Upper lobe of left lung (tissue), 6 donors: Measurements from ENCODE around the gene RAP1GAP. TPM values are rescaled to one million over a fixed set of nuclear protein-coding genes. Genes with fewer than 3 reads are reported as not detected.

Experiments used
- ATAC-seq, 2 donors: fragments of 200-7000 bp; cut with Tn5 transposase; one replicate each; pipeline ENCODE4 v1.9.1; 2022; ENCODE audit warnings: mild to moderate bottlenecking in 2 of 2, moderate library complexity in 2 of 2; ENCODE audit not compliant: low FRiP score in 2 of 2
- DNase-seq, 2 donors: peaks; one replicate each; pipeline ENCODE4 v3.0.0-alpha.2; 2019 to 2020
- H3K27ac ChIP-seq, 4 donors: fragments of 200-600 bp; sonication (generic); one replicate each; pipeline ENCODE4 v1.5.1; 2016 to 2019
- H3K27me3 ChIP-seq, 4 donors: fragments of 200-600 bp; sonication (generic); one replicate each; pipeline ENCODE4 v1.5.1; 2017 to 2019
- H3K36me3 ChIP-seq, 4 donors: fragments of 200-600 bp; sonication (generic); one replicate each; pipeline ENCODE4 v1.5.1; 2016 to 2019
- H3K4me1 ChIP-seq, 4 donors: fragments of 200-600 bp; sonication (generic); one replicate each; pipeline ENCODE4 v1.5.1; 2018 to 2019
- H3K4me3 ChIP-seq, 4 donors: fragments of 200-600 bp; sonication (generic); one replicate each; pipeline ENCODE4 v1.5.1; 2017 to 2019; ENCODE audit warnings: mild to moderate bottlenecking in 2 of 4, moderate library complexity in 1 of 4
- H3K9me3 ChIP-seq, 4 donors: fragments of 200-600 bp; sonication (generic); one replicate each; pipeline ENCODE4 v1.5.1; 2018 to 2019
- EP300 ChIP-seq, 4 donors: sonication (generic); formaldehyde crosslinking; IDR thresholded peaks; one replicate each; pipeline ENCODE4 v1.5.1; 2017; ENCODE audit warnings: antibody characterized with exemption in 4 of 4, control low read depth in 2 of 4
- POLR2A ChIP-seq, 4 donors: fragments of 450-650 bp; IDR thresholded peaks; one replicate each; pipeline ENCODE4 v1.5.1; 2016 to 2017; ENCODE audit warnings: antibody characterized with exemption in 4 of 4, mild to moderate bottlenecking in 2 of 4
- POLR2AphosphoS5 ChIP-seq, 2 donors: sonication (generic); formaldehyde crosslinking; IDR thresholded peaks; one replicate each; pipeline ENCODE4 v1.5.1; 2017; ENCODE audit warnings: antibody characterized with exemption in 2 of 2
- WGBS, 2 donors: methylation state at CpG; one replicate each; pipeline ENCODE4 v1.1.5; 2017 to 2018; 5-methylcytosine and 5-hydroxymethylcytosine counted together
- total RNA-seq, 6 donors: library from RNA; depleted of rRNA in 4 of 6; stranded (reverse); fragments of >200 nt in 4 of 6; gene quantifications; one replicate each; pipeline versions ENCODE4 v1.1.0 to v1.2.1, GENCODE V29; 2016 to 2021
- TF ChIP-seq, protein P1 (sequence below), 6 experiments: fragments of 450-650 bp in 4 of 6; fragments of 200-600 bp in 2 of 6; sonication (generic) in 2 of 6; IDR thresholded peaks; one replicate each; pipeline ENCODE4 v1.5.1; 2016 to 2019; ENCODE audit warnings: antibody characterized with exemption in 6 of 6
- donor health status: DM: no; HTN: no; CAD: no; lungs with moderate emphysema.
- donor health status: DM: no; HTN: yes; CAD: no; lungs with severe emphysema.

Gene RAP1GAP
- total RNA-seq, 6 donors from 2014 or later = 26.9 to 65.2 (median 36.7) TPM

DNA sequence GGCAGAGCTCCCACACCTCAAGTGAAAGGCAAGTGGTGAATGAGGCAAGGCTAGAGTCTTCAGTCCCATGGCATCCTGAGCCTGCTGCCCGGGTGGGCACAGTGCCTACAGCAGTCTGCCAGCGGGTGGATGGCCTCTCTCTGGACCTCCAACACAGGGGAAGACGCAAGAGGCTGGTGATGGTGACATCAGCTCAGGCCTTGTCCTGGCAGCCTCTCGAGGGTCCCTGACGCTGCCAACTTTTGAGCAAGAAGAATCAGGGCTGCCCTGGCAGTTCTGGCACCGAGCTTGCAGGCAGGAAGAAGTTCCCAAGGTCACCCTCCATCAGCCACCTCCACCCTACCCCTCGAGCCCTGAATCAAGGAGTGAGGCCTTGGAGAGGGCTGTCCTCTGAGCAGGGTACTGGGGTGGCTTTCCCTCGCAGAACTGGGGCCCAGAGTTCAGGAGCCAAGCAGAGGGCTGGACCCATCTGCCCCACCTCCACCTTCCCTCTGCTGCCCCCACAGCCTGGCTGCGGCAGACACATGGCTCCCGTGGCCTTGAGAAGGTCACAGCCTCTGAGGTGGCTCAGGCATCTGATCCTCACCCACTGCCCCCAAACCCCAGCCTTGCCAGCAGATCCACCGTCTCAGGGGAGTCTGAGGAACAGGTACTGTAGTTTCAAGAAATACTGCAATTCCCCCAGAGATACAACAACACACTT, 5.8 kb downstream of the RAP1GAP start:
- Histone ChIP-seq H3K9me3 (no peaks in the 10 kb centered on the region), H3K36me3 (no peaks in the 10 kb centered on the region), H3K4me1 (peaks cover 3 to 19% (median 7%) of the 10 kb centered on the region in 4 donors), H3K27me3 (peaks cover 0 to 10% (median 3%) of the 10 kb centered on the region in 4 donors), H3K4me3 (no peak overlapping the region), H3K27ac (no peak overlapping the region)
- no peak for DNase-seq
- WGBS, 2 donors = 57 to 67% methylated on average over 9 to 11 of the region's 11 CpGs
- no peak for ATAC-seq
- TF ChIP-seq, protein P1, sequence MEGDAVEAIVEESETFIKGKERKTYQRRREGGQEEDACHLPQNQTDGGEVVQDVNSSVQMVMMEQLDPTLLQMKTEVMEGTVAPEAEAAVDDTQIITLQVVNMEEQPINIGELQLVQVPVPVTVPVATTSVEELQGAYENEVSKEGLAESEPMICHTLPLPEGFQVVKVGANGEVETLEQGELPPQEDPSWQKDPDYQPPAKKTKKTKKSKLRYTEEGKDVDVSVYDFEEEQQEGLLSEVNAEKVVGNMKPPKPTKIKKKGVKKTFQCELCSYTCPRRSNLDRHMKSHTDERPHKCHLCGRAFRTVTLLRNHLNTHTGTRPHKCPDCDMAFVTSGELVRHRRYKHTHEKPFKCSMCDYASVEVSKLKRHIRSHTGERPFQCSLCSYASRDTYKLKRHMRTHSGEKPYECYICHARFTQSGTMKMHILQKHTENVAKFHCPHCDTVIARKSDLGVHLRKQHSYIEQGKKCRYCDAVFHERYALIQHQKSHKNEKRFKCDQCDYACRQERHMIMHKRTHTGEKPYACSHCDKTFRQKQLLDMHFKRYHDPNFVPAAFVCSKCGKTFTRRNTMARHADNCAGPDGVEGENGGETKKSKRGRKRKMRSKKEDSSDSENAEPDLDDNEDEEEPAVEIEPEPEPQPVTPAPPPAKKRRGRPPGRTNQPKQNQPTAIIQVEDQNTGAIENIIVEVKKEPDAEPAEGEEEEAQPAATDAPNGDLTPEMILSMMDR (IDR thresholded peaks at IDR 0.05) = no peak
- TF ChIP-seq EP300 (IDR thresholded peaks at IDR 0.05) (no peak), POLR2AphosphoS5 (IDR thresholded peaks at IDR 0.05) (no peak), POLR2A (IDR thresholded peaks at IDR 0.05) (no peak)

DNA sequence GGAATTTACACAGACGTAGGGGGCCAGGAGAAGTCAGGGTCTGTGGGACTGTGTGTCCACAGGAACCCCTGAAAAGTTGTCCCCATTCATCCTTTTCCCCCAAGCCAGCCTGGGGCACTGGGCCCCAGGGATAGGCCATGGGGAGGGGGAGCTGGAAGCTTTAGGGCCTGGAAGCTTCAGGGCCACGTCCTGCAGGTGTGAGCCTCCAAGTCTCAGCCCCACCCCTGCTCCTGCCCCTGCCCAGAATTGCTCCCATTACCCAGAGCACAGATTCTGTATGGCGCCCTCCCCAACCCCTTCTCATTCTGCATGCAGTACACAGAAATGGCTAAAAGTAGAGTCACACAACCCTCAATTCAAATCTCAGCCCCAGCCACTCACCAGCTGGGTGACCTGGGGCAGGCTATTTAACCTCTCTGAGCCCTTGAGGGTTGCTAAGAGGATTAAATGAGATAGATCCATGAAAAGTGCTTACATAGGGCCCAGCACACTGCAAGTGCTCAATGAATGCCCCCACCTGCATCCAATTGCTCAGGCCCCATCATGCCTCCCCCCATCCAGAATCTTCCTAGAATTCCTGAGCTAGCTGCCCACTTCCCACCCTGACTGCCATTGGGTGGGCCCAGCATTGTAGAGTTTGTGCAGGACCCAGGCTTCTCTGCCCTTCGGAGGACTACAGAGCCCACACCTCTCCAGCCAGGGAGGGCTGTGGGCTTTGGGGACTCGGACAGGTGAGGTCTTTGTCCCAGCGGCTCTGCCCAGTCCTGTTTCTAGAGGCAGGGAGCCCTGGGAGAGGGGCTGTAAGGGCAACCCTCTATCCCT, 6.5 kb downstream of the RAP1GAP start:
- TF ChIP-seq POLR2A (IDR thresholded peaks at IDR 0.05) (no peak), EP300 (IDR thresholded peaks at IDR 0.05) (no peak), POLR2AphosphoS5 (IDR thresholded peaks at IDR 0.05) (no peak)
- TF ChIP-seq, protein P1 (IDR thresholded peaks at IDR 0.05) = no peak
- Histone ChIP-seq H3K27me3 (peaks cover 0 to 2% (median 0%) of the 10 kb centered on the region in 4 donors), H3K4me3 (no peak overlapping the region), H3K4me1 (peaks cover 3 to 17% (median 5%) of the 10 kb centered on the region in 4 donors), H3K27ac (no peak overlapping the region), H3K9me3 (no peaks in the 10 kb centered on the region), H3K36me3 (no peaks in the 10 kb centered on the region)
- 85 to 90% methylated on average over 4 to 6 of the region's 6 CpGs for WGBS, 2 donors
- ATAC-seq (no peak), DNase-seq (no peak)

DNA sequence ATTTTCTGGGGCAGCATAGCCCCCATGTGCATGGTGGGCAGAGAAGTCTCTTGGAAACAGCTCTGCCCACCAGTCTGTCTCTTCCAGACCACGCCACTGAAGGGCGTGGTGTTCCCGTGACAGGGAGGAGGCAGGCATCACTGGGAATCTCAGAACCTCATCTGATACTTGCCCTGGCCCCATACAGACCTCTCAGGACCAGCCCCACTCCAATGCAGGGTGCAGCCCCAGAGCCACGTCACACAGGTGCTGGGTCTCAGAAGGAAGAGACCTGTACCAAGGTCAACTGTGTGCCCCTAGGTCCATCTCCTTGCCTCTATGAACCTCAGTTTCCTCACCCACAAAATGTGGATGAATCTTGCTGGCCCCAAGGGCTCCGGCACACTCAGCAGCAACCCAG, 7.3 kb downstream of the RAP1GAP start:
- Histone ChIP-seq H3K27ac (no peak overlapping the region), H3K36me3 (no peaks in the 10 kb centered on the region), H3K9me3 (no peaks in the 10 kb centered on the region), H3K27me3 (no peaks in the 10 kb centered on the region), H3K4me1 (peaks cover 3 to 17% (median 5%) of the 10 kb centered on the region in 4 donors), H3K4me3 (no peak overlapping the region)
- DNase-seq (no peak), ATAC-seq (no peak)
- 79% methylated on average over 5 of the region's 5 CpGs; no CpG with 5 or more reads in 1 of the 2 donors for WGBS, 2 donors
- TF ChIP-seq POLR2AphosphoS5 (IDR thresholded peaks at IDR 0.05) (no peak), EP300 (IDR thresholded peaks at IDR 0.05) (no peak), POLR2A (IDR thresholded peaks at IDR 0.05) (no peak)
- TF ChIP-seq, protein P1 (IDR thresholded peaks at IDR 0.05) = no peak

DNA sequence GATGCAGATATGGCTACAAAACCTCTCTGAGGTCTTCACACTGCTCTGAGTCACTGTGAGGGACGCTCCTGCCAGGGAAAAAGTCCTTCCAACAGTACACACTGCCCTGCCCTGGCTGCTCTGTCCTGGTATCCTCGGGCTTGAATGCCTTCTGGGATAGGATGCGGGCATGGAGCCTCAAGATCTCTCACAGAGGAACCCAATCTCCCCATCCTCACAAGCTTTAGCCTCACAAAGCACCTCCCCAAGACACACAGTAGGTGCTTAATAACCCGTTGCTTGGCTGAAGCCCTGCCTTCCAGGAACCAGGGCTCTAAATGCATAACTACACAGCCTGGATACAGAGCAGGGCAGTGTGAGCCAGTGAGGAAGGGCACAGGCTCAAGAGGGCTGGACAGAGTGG, 9.2 kb downstream of the RAP1GAP start:
- H3K9me3 ChIP-seq = no peaks in the 10 kb centered on the region
- no peak overlapping the region for H3K4me3 ChIP-seq
- no peak for TF ChIP-seq POLR2A (IDR thresholded peaks at IDR 0.05)
- TF ChIP-seq EP300 (IDR thresholded peaks at IDR 0.05) = no peak
- TF ChIP-seq, protein P1 (IDR thresholded peaks at IDR 0.05) = no peak
- no peak for TF ChIP-seq POLR2AphosphoS5 (IDR thresholded peaks at IDR 0.05)
- H3K4me1 ChIP-seq = peaks cover 3 to 8% (median 6%) of the 10 kb centered on the region in 4 donors
- no peaks in the 10 kb centered on the region for H3K36me3 ChIP-seq
- no peak overlapping the region for H3K27ac ChIP-seq
- no peak for DNase-seq
- 30 to 42% methylated on average over 2 to 4 of the region's 4 CpGs for WGBS, 2 donors
- ATAC-seq = no peak
- H3K27me3 ChIP-seq = no peaks in the 10 kb centered on the region
